Measurements from ENCODE around the gene MTHFD1L.
A peak's percentile ranks its signal among the peaks of the same experiment; 100 is the strongest.

Gene MTHFD1L

DNA sequence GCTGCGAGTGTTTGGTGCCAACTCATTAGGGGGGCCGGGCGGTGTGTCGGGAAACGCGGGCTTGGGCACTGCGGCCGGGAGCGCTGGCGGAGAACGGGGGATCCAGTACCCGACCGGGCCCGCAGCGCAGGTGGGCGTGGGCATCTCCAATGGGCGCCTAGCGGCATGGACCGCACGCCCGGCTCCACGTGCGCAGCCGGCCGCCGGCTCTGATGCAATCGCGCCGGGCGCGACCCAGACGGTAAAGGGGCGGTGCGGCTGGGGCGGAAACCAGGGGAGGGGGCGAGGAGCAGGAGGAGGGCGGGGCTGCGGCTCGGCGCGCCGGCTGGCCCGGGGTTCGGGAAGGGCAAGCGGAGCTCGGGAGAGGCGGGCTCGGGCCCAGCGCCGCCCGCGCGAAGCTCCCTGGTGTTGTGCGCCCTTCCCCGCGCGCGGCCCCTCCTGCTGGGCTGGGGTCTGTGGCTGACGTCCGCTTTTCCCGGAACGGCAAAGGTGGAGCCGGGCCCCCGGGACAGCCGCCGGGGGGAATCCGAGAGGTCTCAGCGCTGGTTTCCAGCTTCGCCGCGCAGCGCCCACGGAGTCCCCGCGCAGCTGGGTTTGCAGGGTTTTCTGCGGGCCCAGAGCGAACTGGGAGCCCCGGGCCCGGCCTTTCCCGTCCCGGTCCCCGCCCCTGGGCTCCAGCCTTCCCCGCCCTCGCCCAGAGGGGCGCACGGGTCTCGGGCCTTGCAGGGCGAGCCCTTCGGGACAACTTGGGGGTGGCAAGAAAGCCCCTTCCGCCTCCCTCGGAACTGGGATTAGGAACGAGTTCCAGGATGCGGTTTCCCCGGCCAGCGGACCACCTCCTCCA is 867 bp downstream of the MTHFD1L start:
- FAIRE-seq: no peak

DNA sequence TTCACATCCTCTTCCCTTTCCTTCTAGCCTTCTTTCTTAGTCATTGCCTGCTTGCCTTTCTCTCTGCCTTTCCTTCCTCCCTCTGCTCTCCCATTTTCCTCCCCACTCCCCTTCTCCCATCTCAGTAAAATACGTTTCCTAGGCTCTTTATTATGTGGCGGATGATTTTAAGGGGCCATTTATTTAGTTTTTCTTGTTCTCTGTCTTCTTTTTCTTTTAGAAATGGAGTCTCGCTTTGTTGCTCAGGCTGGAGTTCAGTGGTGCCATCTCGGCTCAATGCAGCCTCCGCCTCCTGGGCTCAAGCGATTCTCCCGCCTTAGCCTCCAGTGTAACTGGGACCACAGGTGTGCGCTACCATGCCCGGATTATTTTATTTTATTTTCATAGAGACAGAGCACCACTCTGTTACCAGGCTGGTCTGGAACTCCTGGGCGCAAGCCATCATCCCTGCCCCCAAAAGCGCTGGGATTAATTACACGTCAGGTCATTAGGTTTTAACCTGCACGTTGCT is 1.5 kb downstream of the MTHFD1L start:
- no peak for FAIRE-seq

DNA sequence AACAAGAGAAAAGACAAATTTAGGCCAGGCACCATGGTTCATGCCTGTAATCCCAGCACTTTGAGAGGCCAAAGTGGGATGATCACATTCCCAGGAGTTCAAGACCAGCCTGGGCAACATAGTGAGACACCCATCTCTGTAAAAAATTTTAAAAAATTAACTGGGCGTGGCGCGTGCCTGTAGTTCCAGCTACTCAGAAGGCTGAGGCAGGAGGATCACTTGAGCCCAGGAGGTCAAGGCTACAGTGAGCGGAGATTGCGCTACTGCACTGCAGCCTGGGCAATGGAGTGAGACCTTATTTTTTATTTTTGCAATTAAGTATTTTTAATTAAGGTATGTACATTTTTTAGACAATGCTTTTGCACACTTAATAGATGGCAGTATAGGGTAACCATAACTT is 3.3 kb downstream of the MTHFD1L start:
- FAIRE-seq: no peak

DNA sequence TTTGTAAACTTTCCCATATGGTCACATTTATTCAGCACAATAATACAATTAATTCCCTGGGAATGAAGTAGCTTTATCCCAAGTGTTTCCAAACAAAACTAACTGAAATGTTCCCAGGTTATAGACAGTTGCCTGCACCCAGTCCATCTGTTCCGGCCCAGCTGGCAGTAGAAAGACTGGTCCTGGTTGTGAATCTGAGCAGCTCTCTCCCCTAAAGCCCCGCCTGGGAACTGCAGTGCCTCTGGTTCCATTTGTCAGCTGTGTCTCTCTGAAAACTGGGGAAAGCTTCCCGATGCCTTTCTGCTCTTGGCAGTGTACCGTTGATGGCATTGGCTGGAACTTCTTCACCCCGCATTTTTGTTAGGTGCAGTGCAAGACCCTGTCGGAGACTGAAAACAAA is 8.7 kb downstream of the MTHFD1L start:
- no peak for FAIRE-seq

DNA sequence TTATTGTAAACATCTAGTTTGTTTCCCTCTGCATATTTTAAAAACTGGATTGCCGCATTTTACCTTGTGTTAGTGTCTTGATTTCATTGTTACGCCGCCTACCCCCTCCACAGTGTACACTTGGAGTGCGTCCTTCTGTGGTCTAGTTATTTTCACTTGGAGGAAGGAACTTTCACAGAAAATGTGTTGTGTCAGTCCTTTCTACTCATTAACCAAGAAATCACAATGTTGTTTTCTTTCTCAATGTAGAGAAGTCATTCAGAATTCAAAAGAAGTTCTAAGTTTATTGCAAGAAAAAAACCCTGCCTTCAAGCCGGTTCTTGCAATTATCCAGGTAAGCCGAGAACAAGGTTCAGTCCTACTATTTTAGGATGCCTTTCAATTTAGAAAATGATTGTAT is 10.3 kb downstream of the MTHFD1L start:
- no peak for FAIRE-seq

DNA sequence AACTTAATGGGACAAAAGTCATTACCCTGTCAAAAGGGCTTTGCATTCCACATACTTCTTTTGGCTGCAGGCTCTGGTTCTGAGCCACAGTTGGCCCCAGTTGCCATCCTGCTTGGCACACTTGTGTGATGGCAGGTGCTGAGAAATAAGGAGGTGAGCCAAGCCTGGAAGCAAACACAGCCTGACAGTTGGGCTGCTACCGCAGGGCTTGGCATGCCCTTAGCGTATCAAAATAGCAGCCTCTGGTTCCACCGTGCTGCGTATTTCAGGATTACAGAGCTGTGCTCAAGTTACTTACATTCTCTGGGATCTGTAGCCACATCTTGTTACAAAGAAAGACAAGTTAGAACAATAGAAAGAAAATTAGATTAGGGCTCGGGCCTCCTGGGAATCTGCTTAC is 11.1 kb downstream of the MTHFD1L start:
- no peak for FAIRE-seq

DNA sequence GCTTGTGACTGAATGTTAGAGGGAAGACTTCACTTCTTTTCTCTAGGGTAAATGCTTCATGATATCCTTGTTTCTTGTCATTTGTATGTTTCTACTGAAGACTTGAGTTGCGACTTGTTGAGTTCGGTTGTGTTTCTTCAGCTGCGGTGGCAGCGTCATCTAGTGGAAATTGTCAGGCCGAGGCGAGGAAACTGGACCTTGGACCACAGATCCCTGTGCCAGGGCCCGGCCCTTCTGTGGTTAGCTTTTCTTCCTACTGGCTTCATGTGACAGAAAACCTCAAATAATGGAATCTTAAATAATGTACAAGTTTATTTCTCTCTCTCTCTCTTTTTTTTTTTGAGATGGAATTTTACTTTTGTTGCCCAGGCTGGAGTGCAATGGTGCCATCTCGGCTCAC is 12.4 kb downstream of the MTHFD1L start:
- no peak for FAIRE-seq

DNA sequence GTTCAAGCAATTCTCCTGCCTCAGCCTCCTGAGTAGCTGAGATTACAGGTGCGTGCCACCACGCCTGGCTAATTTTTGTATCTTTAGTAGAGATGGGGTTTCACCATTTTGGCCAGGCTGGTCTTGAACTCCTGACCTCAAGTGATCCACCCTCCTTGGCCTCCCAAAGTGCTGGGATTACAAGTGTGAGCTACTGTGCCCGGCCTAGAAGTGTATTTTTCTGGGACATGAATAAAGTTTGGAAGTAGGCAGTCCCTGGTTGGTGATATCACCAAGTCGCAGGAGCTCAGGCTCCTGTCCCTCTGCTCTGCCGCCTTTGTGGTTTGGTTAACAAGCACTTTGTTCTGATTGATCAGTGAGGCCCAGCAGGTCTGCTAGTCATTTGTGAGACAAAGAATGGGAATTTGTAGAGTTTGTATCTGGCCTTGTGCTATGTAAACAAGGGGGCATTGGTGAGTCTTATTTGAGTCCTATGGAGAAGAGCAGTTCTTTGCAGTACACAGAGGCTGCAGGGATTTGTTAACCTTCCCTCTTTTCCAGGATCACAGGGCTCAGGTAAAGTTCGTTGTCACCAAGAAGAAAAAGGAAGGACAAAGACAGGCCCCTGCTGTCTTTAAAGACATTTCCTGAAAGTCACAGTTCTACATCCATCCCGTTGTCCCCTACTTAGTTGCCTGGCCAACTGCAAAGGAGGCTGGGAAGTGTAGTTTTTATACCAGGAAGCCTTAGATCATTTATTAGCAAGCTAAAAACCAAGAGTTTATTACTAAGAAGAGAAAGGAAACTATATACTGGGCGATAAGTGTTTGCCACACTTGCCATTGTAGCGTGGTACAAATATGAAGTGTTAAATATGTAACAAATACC is 13.1 kb downstream of the MTHFD1L start:
- FAIRE-seq: no peak

DNA sequence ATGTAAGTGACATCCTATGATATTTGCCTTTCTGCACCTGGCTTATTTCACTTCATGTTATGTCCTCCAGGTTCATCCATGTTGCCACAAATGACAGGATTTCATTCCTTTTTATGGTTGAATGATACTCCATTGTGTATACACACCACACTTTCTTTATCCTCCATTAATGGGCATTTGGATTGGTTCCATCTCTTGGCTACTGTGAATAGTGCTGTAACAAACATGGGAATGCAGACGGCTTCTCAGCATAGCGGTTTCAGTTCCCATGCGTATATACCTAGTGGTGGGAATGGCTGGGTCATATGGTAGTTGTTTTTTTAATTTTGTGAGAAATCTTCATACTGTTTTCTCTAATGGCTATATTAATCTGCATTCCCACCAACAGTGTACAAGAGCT is 14.8 kb downstream of the MTHFD1L start:
- FAIRE-seq: no peak

DNA sequence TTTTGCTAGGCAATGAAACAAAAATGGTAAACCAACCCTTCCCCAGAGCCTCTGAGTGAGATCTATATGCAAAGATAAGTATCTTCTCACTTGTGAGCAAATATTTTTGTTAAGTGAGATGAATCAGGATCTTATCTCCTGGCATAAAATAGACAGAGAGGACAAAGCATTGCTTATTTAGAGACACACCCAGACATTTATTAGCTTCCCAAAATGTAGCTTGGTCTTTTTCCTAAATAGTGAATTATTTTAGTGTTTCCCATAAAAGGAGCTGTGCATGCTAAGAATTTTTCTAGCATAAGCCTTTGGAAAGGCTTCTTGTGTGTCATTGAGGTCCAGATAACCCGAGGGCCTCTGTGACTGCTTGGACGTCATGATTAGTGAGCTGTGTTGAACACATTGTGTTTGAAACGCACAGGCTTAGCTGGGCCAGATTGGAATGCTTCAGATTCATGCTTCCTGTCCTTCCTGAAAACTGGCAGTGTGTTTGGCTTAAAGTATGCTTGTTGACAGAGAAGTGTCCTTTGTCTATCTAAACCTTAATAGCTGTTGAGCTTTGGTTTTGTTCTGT is 16.5 kb downstream of the MTHFD1L start:
- no peak for FAIRE-seq

DNA sequence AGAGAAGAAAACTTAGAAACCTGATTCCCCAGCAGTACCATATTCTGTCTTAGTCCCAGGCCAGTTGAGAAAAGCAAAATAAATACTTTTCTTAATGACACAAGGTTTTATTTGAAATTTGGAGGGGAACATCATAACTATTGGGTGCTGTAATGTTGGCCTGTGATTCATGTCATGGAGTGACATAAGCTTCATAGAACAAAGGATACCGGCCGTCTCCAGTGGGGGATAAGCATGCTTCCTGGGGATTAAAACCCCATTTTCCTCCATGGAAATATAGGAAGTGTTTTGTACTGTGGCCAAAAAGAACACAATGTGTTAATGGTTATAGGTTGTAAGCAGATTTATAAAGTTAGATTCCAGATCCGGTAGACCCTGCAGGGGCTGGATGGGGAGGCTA is 18.0 kb downstream of the MTHFD1L start:
- no peak for FAIRE-seq

DNA sequence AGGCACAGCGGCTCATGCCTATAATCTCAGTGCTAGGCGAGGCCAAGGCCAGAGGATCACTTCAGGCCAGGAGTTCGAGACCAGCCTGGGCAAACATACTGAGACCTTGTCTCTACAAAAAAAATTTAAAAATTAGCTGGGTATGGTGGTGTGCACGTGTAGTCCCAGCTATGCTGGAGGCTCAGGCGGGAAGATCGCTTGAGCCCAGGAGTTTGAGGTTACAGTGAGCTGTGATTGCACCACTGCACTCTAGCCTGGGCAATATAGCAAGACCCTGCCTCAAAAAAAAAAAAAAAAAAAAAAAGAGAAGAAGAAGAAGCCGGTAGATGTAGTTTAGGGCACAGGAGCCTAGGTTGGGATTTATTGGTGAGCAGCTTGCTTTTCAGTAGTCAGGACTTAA is 20.7 kb downstream of the MTHFD1L start:
- FAIRE-seq: no peak

DNA sequence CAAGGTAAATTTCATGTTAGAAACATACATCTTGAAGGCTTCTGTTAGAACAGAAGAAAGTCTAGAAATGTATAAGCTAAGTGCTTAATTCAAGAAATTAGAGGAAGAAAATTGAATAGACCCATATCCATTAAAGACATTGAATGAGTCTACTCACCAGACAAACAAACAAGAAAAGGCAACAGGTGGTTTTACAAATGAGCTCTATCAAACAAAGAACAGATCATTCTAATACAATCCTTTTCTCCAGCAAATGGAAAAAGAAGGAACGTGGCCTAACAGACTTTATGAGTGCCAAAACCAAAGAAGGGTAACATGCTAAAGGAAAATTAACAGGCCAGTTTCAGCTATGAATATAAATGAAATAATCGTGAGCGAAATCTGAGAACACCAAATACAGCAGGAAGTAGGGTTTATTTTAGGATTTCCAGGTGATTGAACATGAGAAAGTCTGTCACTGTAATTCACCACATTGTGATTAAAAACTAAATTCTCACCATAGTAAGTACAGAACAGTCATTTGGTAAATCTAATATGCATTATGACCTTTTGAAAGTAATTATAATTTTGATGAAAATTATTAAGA is 22.6 kb downstream of the MTHFD1L start:
- FAIRE-seq: no peak

DNA sequence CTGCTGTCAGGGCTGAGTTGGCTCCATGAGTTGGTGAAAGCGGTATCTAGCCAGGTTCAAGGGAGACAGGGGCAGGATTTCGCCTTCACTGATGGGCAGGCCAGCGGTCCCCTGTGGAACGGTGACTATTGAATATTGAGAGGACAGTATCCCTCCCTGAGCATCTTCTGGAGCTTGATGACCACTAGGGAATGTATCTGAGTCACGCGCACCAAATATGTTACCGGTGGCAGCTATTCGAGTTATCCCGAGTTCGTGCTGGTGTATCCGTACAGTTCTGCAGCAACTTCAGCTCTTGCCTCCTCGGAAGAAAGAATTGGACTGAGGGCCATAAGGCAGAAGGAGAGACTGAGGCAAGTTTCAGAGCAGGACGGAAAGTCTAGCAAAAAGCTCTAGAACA is 24.8 kb downstream of the MTHFD1L start:
- no peak for FAIRE-seq

DNA sequence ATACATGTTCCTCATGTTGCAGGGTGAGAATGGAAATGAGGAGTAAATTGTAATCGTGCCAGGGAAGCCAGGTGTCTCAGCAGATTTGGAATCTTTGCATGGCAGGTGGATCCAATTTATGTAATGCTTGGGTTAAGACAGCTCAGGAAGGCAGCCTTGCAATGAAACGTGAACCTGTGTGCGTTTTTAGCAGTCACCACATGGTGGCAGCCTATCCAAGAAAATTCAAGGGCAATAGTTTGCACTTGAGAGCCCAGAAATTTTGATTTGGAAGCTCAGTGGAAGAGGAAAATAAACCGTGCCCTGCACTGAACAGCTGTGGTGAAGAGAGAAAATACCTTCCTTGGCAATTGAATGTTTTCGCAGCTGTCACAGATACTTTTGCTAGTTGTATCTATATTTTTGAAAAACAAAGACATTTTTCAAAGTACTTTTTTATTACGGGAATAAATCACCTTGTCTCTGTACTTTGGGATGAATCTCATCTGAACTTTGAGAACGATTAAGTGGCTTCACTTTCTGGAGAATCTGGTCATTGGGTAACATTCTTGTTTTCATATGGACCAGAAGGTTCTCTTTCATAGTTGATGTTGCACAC is 26.5 kb downstream of the MTHFD1L start:
- peak; percentile 41 for FAIRE-seq

DNA sequence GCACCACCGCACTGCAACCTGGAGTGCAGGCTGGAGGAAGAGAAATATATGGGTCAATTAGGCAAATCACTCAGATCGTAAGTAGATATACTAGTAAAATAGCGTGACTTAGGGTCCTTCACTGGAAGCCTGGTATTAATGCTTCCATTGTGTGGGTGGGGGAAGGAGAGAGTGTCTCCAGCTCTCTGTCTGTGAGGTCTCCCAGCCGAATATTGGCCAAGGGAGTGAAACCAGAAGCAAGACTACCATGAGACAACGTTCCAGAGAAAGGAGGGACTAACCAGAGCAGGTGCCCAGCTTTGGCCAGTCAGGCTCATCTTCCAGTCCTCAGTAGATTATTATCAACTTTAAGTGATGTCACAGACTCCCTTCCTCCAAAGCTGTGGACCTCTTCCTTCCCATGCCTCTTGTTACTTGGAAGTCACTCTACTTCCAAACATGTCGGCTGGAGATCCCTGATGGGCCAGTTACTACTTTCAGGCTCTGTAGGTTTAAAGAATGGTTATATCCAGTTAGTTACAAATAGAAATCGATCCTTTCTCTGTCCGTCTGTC is 28.8 kb downstream of the MTHFD1L start:
- FAIRE-seq: no peak

DNA sequence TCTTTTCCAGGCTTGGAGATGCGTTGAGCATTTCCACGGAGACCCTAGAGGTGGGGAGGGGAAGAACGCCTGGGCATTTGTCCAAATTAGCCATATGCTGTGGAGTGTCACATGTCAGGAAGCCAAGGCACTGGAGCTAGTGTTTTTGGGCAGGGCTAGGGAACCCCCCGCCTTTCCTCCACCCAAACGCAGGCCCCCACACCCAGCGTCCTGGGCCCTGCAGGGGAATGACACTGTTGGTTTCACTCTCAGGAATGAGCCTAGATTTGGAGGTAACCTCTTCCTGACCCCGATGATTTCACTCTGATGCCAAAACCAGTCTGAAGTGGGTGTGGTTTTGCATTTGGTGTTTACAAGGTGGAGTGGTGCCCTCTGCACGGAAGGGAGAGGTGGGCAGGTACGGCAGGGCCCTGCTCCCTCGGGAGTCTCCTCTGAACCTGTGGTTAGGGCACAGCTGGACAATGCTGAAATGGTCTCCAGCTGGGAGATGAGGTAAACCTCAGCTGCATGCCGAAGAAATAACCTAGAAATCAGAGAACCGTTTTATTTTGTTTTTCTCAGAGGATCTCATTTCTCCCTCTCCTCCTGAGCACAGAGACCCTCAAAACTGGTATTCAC is 29.5 kb downstream of the MTHFD1L start:
- no peak for FAIRE-seq

DNA sequence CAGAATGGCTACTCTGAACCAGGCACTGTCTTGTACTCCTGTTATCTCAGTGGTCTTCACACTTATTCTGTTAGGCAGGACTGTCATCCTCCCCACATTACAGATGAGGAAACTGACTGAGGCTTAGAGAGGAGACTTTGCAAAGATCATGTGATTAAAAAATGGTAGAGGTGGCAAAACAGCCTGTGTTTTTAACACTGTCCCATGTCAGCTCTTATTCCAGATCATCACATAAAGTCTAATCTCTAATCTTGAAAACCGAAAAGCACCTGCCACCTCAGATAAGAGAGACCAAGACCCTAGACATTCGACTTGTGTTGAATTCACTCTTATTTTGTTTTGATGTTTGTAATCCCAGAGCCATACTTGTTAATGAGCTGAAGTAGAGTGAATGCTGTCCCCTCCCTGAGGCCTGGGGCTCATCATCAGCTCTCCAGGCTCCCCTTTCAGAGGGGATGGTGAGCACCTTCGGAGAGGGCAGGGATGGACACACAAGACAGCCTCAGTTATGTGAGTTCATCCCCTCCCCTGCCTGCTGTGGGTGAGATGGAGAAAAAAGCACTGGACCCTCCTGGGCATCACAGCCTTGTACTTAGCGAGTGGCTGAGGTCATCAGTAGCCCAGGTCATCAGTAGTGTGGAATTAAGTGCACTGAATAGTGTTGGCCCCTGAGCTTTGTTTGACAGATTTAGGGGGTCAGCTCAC is 30.6 kb downstream of the MTHFD1L start:
- FAIRE-seq: no peak

DNA sequence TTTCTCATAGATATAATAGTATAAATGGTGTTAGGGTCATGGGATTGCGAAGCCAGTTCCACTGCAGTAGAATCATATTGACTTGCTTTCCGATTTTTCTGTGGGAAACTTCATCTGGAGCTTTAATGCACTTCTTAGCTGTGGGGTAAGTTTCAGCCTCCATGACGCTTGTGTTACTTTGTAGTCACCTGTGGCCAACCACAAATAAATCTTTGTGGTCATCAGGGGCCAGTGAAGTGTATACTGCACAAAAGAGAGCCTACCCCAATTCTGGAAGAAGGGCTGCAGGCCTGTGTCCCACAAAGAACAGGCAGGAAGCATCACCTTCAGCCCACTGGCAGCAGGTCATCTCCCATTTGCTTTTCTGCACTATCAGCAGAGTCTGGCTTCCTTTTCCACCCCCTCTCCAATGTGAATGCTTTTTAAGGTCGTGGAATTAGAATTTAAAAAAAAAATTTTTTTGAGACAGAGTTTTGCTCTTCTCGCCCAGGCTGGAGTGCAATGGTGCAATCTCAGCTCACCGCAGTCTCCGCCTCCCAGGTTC is 32.0 kb downstream of the MTHFD1L start:
- FAIRE-seq: no peak

DNA sequence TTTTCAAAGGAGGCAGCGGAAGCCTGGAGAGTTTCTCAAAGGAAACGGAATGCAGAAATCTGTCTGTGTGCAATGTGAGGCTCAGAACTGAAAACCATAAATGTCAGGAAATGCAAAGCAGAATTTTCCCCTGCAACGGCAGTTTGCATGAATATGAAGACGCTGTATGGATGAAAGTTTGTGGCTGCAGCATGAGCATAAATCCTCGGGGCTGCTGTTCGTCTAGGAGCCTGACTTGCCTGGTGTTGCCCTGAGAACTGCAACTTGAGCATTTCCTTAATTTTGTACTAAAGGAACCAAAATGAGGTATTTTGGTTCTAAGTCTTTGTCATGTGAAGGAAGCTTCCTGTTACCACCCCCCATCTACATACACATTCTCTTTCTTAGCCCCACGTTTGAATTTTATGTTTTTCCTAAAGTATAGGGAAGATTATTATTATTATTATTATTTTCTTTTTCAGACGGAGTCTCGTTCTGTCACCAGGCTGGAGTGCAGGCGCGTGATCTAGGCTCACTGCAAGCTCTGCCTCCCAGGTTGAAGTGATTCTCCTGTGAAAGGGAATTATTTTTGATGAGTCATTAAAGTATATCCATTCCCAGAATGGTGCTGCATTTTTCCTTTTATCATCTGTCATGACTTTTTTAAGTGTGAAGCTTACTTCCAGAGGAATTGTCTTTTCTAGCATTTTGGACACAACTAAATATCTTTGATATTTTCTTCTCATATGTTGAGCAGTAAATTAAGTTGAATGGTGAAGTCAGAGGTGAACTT is 33.1 kb downstream of the MTHFD1L start:
- FAIRE-seq: no peak

All from islet of Langerhans (tissue), 1 donor.